ENCODE results near the gene PTGIS.

- TF ChIP-seq CTCF (conservative IDR thresholded peaks at IDR 0.05) (no peak), EZH2 (IDR thresholded peaks at IDR 0.05; ENCODE audit: low read depth) (no peak)
Measured at GRCh38 chr20:49478266-49478665, 89.7 kb downstream of the PTGIS start.

Data from PC-9 (cell line).